Fibroblast of lung (primary cell): ENCODE measurements around the gene DRGX.

Source experiments
- CTCF ChIP-seq, 2 donors: IDR thresholded peaks in 1 of 2; conservative IDR thresholded peaks in 1 of 2; 1 replicate in 1 of 2; 2 replicates in 1 of 2; pipeline ENCODE4 v1.5.1; 2011 to 2012; ENCODE audit warnings: low read length in 2 of 2, control low read depth in 1 of 2, inconsistent platforms in 1 of 2, low read depth in 1 of 2, mild to moderate bottlenecking in 1 of 2
- EZH2 ChIP-seq: IDR thresholded peaks from 2 replicates; pipeline ENCODE4 v1.5.1; 2012; ENCODE audit warnings: low read length, control low read depth, mild to moderate bottlenecking; ENCODE audit errors: missing control alignments

- TF ChIP-seq CTCF (conservative IDR thresholded peaks at IDR 0.05 in 1 of 2, IDR thresholded peaks at IDR 0.05 in 1 of 2; ENCODE audit: low read depth in 1 of 2, low read length in 2 of 2) (no peak), EZH2 (no peak)
Measured at GRCh38 chr10:49369216-49370162, 26.4 kb downstream of the DRGX start.
